ENCODE measurements around the gene PIGU.

The PIGU gene

DNA sequence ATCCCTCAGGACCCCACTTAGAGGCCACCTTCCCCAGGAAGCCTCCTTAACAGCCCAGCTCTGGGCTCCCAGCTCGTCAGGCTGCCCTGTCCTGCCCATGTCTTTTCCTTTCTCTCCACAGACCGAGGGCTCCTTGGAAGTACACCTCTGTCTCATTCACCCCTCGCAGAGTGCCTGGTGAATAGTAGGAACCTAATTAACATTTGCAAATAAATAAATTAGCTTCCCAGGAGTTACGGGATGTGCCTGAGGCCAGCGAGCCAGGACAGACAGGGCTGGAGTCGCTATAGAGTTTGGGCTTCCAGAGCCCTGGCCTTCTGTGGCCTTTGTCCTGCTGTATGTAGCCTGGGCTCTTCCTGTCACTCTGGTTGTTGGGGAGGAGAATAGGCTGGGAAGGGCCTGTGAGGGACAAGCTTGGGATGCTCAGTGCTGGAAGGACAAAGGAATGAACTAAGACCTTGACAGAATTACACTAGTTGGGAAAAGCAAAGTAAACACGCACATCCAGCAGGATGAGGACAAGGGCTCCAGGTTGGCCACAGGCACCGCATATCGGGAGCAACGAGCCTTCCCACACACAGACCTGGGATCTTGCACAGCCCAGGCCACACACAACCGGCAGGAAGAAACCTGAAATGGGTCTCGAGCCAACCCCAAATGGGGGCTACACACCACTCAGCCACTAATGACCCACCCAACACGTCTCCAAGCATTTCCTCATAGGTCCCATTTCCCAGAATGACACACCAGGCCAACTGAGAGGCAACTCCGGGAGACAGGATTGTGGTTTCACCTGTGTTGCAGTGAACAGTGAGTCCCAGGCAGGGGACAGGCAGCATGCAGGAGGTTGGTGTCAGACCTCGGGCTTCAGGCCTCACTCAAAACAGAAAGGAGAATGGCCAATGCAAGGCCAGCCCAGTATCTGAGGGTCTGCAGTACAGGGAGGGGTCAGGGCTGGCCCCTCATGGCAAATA is 108.7 kb downstream of the PIGU start:
- DNase-seq: no peak
- Histone ChIP-seq H3K36me3 (no peaks in the 10 kb centered on the region), H3K4me1 (peaks cover 7% of the 10 kb centered on the region; the same call in 1 of the 2 replicates), H3K9me3 (no peaks in the 10 kb centered on the region), H3K4me3 (ENCODE audit: low read depth, low read length) (no peak overlapping the region), H3K27me3 (no peaks in the 10 kb centered on the region)
- TF ChIP-seq, protein P1, sequence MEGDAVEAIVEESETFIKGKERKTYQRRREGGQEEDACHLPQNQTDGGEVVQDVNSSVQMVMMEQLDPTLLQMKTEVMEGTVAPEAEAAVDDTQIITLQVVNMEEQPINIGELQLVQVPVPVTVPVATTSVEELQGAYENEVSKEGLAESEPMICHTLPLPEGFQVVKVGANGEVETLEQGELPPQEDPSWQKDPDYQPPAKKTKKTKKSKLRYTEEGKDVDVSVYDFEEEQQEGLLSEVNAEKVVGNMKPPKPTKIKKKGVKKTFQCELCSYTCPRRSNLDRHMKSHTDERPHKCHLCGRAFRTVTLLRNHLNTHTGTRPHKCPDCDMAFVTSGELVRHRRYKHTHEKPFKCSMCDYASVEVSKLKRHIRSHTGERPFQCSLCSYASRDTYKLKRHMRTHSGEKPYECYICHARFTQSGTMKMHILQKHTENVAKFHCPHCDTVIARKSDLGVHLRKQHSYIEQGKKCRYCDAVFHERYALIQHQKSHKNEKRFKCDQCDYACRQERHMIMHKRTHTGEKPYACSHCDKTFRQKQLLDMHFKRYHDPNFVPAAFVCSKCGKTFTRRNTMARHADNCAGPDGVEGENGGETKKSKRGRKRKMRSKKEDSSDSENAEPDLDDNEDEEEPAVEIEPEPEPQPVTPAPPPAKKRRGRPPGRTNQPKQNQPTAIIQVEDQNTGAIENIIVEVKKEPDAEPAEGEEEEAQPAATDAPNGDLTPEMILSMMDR (IDR thresholded peaks at IDR 0.05; ENCODE audit: low read depth, low read length): no peak

DNA sequence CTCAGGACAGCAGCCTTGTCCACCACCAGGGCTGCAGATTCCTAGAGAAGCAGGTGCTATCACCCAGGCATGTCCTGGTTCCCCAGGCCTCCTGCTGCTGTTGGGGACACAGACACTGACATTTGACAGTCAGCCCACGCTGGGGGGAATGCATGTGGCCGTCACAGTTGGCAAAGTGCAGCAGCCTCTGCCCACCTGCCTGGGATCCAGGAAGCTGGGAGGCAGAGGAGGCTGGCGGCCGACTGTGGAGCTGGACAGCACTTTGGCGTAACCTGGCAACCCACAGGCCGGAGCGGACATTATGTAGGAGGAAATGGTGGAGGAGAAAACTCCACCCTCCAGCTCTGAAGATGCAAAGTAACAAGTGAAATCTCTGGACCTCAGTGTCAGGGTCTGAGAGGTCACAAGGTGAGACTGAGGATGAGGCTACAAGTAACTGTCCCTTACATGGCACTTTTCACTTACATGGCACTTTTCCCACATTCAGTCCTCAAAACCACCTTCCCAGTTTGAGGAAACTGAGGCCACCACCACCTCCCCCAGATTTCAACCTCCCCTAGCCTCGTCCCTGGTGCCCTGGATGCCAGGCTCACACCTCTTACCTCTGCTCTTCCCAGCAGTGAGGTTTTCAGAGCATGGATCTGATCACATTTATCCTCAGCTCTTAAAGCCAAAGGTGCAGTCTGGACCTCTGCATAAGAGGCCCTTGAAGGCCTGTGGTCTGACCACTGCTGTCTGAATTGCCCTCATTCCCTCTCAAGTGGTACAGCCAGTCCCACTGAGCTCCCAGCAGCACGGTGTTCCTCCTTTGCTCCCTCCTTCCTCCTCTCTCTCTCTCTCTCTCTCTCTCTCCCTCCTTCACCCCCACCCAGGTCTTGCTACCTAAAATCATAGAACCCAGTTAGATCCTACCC is 109.7 kb downstream of the PIGU start:
- Histone ChIP-seq H3K4me3 (ENCODE audit: low read depth, low read length) (no peak overlapping the region), H3K4me1 (peaks cover 7% of the 10 kb centered on the region; the same call in 1 of the 2 replicates), H3K27me3 (no peaks in the 10 kb centered on the region), H3K9me3 (no peaks in the 10 kb centered on the region), H3K36me3 (no peaks in the 10 kb centered on the region)
- DNase-seq: no peak
- TF ChIP-seq, protein P1 (IDR thresholded peaks at IDR 0.05; ENCODE audit: low read depth, low read length): no peak

DNA sequence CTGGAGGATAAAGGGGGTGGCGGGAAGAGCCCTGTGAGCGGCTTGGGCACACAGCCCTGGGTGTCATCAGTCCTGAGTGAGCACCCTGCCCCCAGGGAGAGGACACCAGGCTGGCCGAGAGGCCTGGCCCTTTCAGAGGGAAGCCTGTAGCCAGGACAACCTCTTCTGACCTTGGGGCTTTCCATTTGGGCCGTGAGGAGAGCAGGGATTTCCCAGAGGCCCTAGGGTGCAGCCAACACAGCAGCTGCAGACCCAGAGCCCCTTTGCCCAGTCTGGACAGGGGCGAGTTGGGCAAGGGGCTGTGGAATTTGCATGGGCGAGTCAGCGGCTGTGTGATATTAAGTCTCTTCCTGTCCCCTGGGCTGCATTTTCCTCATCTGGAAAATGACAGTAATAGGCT is 112.1 kb downstream of the PIGU start:
- Histone ChIP-seq H3K9me3 (no peaks in the 10 kb centered on the region), H3K4me1 (peaks cover 7% of the 10 kb centered on the region; the same call in 1 of the 2 replicates), H3K4me3 (ENCODE audit: low read depth, low read length) (no peak overlapping the region), H3K36me3 (no peaks in the 10 kb centered on the region), H3K27me3 (no peaks in the 10 kb centered on the region)
- no peak for DNase-seq
- TF ChIP-seq, protein P1 (IDR thresholded peaks at IDR 0.05; ENCODE audit: low read depth, low read length): no peak

DNA sequence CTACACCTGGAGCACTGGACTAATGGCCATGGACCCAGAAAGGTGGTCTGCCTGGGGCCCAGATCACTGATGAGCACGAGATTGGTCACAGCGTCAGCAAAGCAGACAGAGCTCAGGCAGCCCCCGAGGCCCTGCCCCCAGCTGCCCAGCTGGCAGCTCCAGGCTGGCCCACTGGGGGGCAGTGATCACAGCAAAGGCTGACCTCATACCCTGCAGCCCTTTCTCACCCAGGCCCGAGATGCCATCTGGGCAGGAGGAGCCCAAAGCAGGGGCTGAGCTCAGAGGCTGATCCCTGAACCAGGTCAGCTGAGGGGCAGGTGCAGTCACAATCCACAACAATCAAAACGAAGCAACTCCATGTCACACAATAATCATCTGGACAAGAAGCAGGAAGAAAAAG is 114.3 kb downstream of the PIGU start:
- DNase-seq: peak; percentile 59
- no peaks in the 10 kb centered on the region for H3K27me3 ChIP-seq

DNA sequence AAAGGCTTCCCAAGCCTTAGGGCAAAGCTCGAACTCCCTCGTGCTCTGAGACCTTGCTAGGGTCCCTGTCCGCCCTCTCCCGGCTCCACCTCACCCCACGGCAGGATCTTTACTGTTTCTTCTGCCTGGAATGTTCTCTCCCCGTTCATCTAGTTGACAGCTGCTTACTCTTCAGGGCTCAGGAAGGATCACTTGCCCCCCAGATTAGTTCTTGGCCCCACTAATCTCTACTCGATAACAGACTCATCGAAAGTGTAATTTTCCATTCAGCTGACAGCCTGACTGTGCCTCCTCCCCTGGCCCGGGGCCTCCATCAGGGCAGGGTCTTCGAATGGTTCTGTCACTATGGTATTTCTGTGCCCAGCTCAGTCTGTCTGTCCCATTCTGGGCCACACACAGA is 115.2 kb downstream of the PIGU start:
- DNase-seq: no peak
- H3K27me3 ChIP-seq: no peaks in the 10 kb centered on the region
- no peaks in the 10 kb centered on the region for H3K9me3 ChIP-seq
- H3K4me3 ChIP-seq (ENCODE audit: low read depth, low read length): no peak overlapping the region
- H3K4me1 ChIP-seq: peaks cover 7% of the 10 kb centered on the region; the same call in 1 of the 2 replicates
- no peaks in the 10 kb centered on the region for H3K36me3 ChIP-seq
- TF ChIP-seq, protein P1 (IDR thresholded peaks at IDR 0.05; ENCODE audit: low read depth, low read length): no peak

More for the DNA sequence above, 114.3 kb downstream of the PIGU start:
- TF ChIP-seq, protein P1 (IDR thresholded peaks at IDR 0.05; ENCODE audit: low read depth, low read length): peak; percentile 53
- Histone ChIP-seq H3K4me1 (peaks cover 7% of the 10 kb centered on the region; the same call in 1 of the 2 replicates), H3K9me3 (no peaks in the 10 kb centered on the region), H3K4me3 (ENCODE audit: low read depth, low read length) (no peak overlapping the region), H3K36me3 (no peaks in the 10 kb centered on the region)

Data from BE2C (cell line).